Suprapubic skin (tissue), 4 donors: ENCODE measurements around the gene DHRS7.

ENCODE experiments used
- EP300 ChIP-seq: sonication (generic); formaldehyde crosslinking; IDR thresholded peaks from one replicate; pipeline ENCODE4 v1.6.1; 2017; ENCODE audit warnings: antibody characterized with exemption
- POLR2A ChIP-seq, 2 donors: fragments of 450-650 bp; IDR thresholded peaks; one replicate each; pipeline ENCODE4 v1.6.1; 2017; ENCODE audit warnings: antibody characterized with exemption in 2 of 2, mild to moderate bottlenecking in 2 of 2, moderate library complexity in 2 of 2
- POLR2AphosphoS5 ChIP-seq, 3 donors: sonication (generic); formaldehyde crosslinking; IDR thresholded peaks; one replicate each; pipeline ENCODE4 v1.6.1; 2017; ENCODE audit warnings: antibody characterized with exemption in 3 of 3
- TF ChIP-seq, protein P1 (sequence below), 2 donors: fragments of 200-600 bp in 1 of 2; fragments of 450-650 bp in 1 of 2; sonication (generic) in 1 of 2; IDR thresholded peaks; one replicate each; pipeline ENCODE4 v1.5.1; 2016 to 2019; ENCODE audit warnings: antibody characterized with exemption in 2 of 2, mild to moderate bottlenecking in 1 of 2, moderate library complexity in 1 of 2

DNA sequence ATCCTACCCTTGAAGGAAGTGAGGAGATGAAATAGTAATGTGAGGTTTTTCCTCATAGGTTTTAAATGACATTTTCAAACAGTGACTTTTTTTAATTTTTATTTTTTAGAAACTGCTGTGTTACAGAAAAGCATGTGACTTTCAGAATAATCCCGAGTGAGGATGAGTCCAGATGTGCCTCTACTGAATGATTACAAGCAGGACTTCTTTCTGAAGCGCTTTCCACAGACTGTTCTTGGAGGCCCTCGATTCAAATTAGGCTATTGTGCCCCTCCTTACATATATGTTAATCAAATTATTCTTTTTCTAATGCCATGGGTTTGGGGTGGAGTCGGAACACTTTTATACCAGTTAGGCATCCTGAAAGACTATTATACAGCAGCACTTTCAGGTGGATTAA lies 57.7 kb downstream of the DHRS7 start:
- TF ChIP-seq, protein P1, sequence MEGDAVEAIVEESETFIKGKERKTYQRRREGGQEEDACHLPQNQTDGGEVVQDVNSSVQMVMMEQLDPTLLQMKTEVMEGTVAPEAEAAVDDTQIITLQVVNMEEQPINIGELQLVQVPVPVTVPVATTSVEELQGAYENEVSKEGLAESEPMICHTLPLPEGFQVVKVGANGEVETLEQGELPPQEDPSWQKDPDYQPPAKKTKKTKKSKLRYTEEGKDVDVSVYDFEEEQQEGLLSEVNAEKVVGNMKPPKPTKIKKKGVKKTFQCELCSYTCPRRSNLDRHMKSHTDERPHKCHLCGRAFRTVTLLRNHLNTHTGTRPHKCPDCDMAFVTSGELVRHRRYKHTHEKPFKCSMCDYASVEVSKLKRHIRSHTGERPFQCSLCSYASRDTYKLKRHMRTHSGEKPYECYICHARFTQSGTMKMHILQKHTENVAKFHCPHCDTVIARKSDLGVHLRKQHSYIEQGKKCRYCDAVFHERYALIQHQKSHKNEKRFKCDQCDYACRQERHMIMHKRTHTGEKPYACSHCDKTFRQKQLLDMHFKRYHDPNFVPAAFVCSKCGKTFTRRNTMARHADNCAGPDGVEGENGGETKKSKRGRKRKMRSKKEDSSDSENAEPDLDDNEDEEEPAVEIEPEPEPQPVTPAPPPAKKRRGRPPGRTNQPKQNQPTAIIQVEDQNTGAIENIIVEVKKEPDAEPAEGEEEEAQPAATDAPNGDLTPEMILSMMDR (IDR thresholded peaks at IDR 0.05): no peak
- TF ChIP-seq POLR2A (IDR thresholded peaks at IDR 0.05) (no peak), POLR2AphosphoS5 (IDR thresholded peaks at IDR 0.05) (no peak), EP300 (no peak)
